Renal cortical epithelial cell (primary cell): ENCODE data around the gene KCNQ1. TPM values are rescaled to one million over a fixed set of nuclear protein-coding genes. Genes with fewer than 3 reads are reported as not detected.

Source experiments
- DNase-seq: peaks from one replicate; pipeline ENCODE4 v3.0.0-alpha.2; 2011; ENCODE audit warnings: low read depth
- total RNA-seq: library from RNA; depleted of rRNA; stranded (reverse); fragments of >200 nt; gene quantifications from 2 replicates; pipeline ENCODE4 v1.2.3, GENCODE V29; 2014

Gene KCNQ1
- total RNA-seq, 1 donor from 2014 or later, result 1.1 TPM

DNA sequence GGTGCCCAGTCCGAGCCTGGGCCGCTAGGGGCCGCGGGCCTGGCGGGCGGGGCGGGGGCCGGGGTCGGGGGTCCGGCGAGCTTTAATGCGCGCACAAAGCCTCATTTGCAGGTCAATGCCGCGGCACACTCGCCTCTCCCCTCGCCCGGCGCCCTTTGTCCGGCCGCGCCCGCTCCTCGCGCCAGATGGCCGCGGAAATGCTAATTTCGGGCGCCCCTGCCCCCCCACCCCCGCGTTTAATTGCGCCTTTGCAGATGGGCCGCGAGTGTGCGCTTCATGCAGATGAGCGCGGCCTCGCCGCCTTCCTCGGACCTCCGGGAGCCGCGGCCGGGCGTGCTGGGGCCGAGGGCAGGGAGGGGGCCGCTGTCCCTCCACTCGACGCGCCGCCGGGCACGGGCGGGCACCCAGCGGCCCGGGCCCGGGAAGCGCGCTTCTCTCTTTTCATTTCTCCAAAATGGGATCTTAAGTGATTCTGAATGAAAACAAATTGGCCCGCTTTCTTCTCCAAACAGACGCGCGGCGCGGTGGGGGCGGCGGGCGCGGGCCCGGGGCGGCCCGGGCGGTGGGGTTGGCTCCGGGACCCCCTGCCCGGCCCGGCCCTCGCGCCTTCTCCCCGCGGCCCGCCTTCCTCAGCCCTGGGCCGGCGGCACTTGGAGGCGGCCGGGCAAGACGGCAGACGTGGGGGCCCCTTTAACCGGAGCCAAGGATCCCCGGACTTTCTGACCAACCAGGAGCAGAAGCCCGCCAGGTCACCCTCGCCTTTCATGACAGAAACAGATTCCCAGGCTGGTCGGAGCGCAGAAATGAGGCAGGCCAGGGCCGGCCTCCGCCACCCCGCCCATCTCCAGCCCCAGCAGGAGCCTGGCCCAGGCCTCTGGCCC is 417.8 kb downstream of the KCNQ1 start:
- DNase-seq, result no peak

DNA sequence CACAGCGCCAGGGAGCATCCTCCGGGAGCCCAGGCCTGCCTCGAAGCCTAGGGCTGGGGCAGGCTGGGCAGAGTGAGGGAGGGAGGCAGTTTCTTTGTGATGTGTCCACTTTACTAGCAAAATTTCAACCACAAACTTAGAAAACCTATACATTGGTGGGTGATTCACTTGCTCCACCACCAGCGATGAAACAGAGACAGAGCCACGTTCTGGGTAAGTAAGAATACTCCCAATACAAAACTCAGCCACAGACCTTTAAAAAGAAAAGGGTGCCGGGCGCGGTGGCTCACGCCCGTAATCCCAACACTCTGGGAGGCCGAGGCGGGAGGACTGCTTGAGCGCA is 418.4 kb downstream of the KCNQ1 start:
- DNase-seq, result no peak

GRCh38 chr11:2864901-2865300 is 420.1 kb downstream of the KCNQ1 start:
- DNase-seq, result no peak

- no peak for DNase-seq
These were observed 421.2 kb downstream of the KCNQ1 start for GRCh38 chr11:2865922-2866577.

DNA sequence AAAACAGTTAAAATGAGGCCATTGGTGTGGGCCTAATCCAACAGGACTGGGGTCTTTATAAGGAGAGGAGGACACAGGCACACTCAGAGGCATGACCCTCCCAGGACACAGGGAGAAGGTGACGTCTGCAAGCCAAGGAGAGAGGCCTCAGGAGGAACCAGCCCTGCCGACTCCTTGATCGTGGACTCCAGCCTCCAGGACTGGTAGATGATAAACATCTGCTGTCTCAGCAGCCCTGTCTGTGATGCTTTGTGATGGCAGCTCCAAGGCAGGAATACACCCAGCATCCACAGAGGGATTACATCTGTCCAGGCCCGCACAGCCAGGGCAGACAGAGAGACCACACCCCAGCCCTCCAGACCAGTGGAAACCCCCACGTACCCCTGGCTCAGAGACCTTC is 422.3 kb downstream of the KCNQ1 start:
- no peak for DNase-seq

DNA sequence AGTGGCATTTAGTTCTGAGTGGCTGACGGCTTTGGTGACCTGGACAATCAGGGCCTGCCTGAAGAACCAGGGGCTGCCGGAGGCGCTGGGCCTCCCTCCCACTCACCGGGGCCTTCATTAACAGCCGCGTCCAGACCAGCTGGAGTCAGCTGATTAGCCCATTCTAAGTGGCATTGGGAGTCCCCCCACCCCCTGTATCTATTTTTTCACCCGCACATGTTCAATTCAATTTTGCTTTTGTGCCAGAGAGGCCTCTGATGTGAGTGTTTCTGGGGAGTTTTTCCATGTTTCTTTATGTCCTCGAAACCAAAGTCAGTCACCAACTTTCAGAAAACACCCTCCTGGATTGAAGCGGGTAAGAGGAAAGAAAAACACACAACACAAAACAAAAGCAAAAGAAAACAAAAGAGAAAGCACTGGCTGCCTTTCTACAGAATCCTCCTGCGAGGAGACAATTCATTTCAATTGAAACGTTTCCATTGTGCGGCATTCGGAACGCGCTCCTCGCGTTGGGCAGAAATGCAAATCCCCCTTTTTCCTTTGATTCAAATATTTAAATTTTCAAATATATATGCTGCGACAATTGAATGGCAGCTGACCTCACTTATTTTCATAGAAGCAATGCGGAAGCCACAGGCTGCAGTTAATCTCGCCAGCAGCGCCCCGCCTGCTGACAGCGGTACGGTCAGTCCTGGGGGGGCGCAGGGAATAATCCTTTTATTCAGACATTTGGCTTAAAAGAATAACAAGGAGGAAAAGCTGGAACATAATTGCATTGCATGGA is 423.1 kb downstream of the KCNQ1 start:
- DNase-seq, result no peak

DNA sequence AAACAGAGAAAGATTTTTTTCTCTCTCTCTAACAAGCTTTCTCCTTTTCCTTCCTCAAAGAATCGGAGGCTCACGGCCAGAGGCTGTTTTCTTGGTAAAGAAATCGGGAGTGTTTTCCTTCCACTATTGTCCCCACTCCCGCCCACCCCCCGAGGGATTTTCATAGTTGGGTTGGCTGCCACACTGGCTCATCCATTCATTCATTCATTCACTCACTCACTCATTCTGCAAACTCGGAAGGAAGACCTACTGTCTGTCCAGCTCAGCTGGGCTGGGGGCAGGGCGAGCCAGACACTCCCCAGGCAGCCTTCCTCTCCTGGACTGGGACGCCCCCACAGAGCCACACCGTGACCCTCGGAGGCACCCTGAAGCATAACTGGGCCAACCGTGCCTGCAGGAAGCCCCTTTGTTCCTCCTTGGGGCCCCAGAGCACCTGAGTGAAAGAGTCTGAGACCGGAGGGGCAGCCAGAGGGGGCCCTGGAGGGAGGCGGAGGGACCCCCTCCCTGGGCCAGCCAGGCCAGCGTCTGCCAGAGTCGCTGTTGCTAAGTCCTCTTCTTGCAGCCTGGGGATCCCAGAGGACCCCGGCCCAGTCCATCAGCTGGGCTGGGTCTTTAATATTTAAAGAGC is 423.8 kb downstream of the KCNQ1 start:
- no peak for DNase-seq

DNA sequence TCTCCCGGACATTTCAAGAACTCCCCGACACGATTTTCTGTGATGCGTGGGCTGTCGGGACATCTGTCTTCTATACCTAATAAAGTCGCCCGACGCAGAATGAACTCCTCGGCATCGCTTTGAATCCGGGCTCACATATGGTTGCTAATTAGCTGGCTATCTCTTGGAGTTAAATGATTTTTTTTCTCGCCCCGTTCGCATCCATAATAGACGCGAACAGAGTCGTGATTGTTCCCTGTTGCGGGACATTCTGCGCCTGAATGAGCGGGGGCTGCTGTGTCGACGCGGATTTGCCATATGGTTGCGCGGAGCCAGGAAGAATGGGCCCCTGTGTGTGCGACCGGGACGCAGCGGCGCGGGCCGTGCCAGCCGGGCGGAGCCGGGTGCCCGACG is 424.3 kb downstream of the KCNQ1 start:
- no peak for DNase-seq

GRCh38 chr11:2869561-2870427 is 425.0 kb downstream of the KCNQ1 start:
- DNase-seq, result no peak

GRCh38 chr11:2870460-2870859 is 425.7 kb downstream of the KCNQ1 start:
- no peak for DNase-seq

DNA sequence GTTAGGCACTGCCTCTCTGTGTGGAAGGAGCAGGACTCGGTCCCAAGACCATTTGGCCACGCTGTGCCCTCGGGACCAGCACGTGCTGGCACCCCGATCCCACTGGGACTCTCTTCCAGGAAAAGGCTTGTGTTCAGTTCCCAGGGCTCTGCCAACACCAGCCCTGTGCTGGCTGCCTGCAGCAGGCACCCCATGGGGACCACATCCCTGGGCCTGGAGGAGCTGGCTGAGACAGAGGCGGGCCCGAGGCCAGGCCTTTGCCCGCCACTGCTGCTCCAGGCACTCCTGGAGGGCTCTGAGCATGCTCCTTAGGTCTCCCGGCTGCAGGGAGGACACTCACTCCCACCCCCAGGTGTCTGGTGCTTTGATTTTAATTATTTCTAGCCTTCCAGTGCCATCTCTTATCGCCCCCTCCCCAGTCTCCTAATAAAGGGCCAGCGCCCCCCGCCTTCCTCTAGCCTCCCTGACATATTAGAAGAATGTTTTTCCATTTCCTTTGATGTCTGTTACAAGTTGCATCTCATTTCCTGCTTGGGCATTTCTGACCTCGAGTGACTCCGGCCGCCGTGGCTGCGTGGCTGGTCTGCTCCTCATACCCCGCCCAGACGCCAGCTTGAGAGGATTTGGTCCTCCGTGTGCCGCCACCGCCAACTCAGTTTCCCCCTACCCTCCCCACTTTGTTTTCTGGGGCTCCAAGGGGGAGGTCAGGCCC is 426.3 kb downstream of the KCNQ1 start:
- no peak for DNase-seq

- DNase-seq, result no peak
These were observed 430.2 kb downstream of the KCNQ1 start for GRCh38 chr11:2874963-2875362.

- DNase-seq, result no peak
These were observed 432.7 kb downstream of the KCNQ1 start for GRCh38 chr11:2877474-2877873.

DNA sequence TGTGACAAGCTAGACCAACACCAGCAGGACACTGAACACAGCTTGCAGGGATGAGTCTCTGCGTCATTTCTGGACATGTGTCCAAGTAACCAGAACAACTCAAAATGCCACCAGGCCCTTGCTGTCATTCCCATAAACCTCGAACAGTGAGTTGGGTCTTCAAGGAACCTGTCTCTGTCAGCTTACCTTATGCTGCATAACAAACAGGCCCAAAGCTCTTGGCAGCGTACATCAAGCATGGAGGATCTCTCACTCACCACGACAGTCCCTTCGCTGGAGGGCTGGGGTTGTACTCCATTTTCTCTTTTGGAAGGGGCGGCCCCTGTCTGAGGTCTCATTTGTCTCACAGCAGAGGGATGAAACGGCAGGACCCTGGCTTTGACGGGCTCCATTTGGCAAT is 434.0 kb downstream of the KCNQ1 start:
- DNase-seq, result no peak

- DNase-seq, result no peak
These were observed 435.8 kb downstream of the KCNQ1 start for GRCh38 chr11:2880646-2881045.

GRCh38 chr11:2881076-2881980 is 436.5 kb downstream of the KCNQ1 start:
- no peak for DNase-seq

GRCh38 chr11:2881981-2882375 is 437.2 kb downstream of the KCNQ1 start:
- DNase-seq, result no peak

- DNase-seq, result no peak
These were observed 437.7 kb downstream of the KCNQ1 start for GRCh38 chr11:2882396-2883110.

GRCh38 chr11:2883640-2883978 is 438.8 kb downstream of the KCNQ1 start:
- DNase-seq, result no peak
